ENCODE results near the gene RAVER1.

Gene RAVER1

DNA sequence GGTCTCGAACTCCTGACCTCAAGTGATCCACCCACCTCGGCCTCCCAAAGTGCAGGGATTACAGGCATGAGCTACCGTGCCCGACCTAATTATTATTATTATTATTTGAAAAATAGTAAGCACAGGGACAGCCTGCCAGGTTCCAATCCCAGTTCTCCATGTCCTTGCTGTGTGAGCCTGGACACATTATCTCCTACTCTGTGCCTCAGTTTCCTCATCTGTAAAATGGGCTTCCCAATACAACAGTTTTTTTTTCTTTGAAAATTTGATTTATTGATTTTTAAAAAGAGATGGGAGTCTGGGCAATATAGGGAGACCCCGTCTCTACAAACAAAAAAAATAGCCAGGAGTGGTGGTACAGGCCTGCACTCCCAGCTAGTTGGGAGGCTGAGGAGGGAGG is 27.0 kb downstream of the RAVER1 start:
- TF ChIP-seq, protein P1, sequence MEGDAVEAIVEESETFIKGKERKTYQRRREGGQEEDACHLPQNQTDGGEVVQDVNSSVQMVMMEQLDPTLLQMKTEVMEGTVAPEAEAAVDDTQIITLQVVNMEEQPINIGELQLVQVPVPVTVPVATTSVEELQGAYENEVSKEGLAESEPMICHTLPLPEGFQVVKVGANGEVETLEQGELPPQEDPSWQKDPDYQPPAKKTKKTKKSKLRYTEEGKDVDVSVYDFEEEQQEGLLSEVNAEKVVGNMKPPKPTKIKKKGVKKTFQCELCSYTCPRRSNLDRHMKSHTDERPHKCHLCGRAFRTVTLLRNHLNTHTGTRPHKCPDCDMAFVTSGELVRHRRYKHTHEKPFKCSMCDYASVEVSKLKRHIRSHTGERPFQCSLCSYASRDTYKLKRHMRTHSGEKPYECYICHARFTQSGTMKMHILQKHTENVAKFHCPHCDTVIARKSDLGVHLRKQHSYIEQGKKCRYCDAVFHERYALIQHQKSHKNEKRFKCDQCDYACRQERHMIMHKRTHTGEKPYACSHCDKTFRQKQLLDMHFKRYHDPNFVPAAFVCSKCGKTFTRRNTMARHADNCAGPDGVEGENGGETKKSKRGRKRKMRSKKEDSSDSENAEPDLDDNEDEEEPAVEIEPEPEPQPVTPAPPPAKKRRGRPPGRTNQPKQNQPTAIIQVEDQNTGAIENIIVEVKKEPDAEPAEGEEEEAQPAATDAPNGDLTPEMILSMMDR (IDR thresholded peaks at IDR 0.05; ENCODE audit: unreplicated experiment in 3 of 3), result no peak
- H3K36me3 Mint-ChIP-seq (ENCODE audit: low read depth), result peaks cover 6% of the 10 kb centered on the region
- no peaks in the 10 kb centered on the region for H3K4me1 Mint-ChIP-seq
- no peak overlapping the region for H3K4me3 Mint-ChIP-seq
- no peaks in the 10 kb centered on the region for H3K9me3 Mint-ChIP-seq
- H3K27me3 Mint-ChIP-seq (ENCODE audit: low read depth), result peaks cover 15% of the 10 kb centered on the region
- H3K27ac Mint-ChIP-seq, result no peak overlapping the region

DNA sequence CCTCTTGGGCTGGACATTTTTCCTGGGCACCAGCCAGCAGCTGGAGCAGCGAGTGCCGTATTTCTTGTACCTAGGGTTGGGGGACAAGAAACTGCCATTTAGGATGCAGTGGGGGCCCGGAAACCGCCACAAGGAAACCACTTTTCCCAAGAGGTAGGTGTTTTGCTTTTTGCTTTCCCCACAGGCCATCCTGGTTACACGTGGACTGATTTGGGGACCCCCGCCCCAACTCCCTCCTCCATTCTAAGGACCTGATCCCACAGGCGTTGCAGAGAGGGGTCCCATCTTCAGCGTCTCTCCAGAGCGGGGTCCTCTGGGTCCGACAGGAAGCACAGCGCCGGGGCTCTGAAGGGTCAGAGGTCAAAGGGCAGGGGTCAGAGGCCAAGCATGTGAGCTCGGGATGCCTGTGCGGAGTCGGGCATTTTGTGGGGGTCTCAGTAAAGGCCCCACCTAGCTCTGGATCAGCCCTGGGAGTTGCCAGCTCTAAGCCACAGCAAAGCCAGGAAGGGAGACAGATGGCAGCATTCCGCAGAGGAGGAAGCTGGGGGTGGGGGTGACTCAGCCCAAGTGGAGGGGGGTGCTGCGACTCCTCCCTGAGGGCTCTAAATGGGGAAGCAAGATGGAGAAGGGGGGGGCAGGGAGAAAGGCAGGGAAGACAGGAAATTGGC is 28.1 kb downstream of the RAVER1 start:
- TF ChIP-seq, protein P1 (IDR thresholded peaks at IDR 0.05; ENCODE audit: unreplicated experiment in 3 of 3), result no peak
- Mint-ChIP-seq H3K36me3 (ENCODE audit: low read depth) (peaks cover 6% of the 10 kb centered on the region), H3K27me3 (ENCODE audit: low read depth) (peaks cover 19% of the 10 kb centered on the region), H3K9me3 (no peaks in the 10 kb centered on the region), H3K4me3 (no peak overlapping the region), H3K4me1 (no peaks in the 10 kb centered on the region), H3K27ac (no peak overlapping the region)

DNA sequence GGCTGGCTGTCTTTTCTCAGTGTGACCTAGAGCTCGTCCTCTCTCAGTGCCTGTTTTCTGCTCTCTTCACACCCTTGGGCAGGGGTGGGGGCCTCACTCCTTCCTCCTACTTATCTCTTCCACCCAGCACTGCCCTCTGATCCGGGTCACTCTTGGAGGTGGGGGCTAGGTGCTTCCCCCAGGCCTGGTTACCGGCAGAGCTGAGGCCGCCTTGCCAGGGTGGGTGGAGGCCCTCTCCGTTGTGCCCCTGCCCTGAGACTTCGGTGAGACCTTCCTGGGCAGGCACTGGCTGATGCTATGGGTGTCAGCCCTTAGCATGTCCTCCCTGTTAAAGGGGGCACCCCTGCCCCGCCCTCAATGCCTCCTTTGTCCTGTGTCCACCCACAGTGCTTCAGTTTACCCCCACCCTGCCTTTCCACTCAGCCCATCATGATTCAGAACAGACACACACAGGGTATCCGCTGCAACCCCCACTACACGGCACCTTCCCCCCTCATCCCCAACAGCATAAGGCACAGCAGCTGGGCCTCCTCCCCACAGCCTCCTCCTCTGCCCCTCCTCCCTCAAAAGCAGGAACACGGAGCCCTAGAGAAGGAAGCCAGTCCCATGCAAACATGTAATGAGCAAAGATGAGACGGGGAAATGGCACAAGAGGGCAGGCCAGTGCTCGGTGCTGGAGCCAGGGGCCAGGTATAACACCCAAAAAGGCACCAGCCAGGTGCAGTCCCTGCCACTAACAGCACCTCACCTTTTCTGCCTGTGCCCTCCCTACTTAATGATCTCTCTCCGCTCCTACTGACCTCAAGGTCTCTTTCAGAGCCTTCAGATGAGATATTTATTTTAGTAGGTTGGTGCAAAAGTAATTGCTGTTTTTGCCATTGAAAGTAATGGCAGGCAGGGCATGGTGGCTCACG is 33.5 kb downstream of the RAVER1 start:
- Mint-ChIP-seq H3K4me3 (peak overlapping the region in 1 of 3 experiments; percentile 7), H3K36me3 (ENCODE audit: low read depth) (peaks cover 3% of the 10 kb centered on the region)
- TF ChIP-seq, protein P1 (IDR thresholded peaks at IDR 0.05; ENCODE audit: unreplicated experiment in 3 of 3), result no peak

DNA sequence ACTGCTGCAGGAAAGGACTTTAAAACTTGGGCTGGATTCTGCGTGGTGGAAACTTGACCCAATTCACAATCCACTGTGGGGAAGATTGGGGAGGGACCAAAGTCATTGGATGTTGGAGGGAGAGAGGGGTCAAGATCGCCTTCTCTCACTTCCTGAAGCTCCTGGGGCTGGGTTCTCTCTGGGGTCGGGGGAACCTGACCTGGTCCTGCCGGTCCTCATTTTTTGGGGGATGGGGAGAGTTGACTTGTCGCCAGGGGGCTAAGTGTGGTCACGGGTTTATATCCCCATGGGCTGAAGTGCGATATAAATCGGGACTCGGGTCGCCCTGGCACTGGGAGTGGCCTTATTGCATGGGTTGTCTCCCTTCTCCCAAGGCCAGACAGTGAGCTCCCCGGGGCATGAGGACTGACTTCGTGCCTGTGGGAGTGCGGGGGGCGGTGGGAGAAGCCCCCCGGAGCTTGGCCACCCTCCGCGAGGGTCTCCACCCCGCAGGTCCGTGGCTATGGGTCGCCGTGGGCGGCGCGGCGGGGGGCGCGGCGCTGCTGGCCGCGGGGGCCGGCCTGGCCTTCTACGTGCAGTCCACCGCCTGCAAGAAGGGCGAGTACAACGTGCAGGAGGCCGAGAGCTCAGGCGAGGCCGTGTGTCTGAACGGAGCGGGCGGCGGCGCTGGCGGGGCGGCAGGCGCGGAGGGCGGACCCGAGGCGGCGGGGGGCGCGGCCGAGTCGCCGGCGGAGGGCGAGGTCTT is 37.3 kb downstream of the RAVER1 start:
- Mint-ChIP-seq H3K27me3 (ENCODE audit: low read depth) (peaks cover 83% of the 10 kb centered on the region), H3K4me1 (peaks cover 9% of the 10 kb centered on the region), H3K9me3 (peaks cover 3% of the 10 kb centered on the region), H3K36me3 (ENCODE audit: low read depth) (no peaks in the 10 kb centered on the region), H3K27ac (no peak overlapping the region), H3K4me3 (peak overlapping the region; percentile 52 to 70 (median 59))
- TF ChIP-seq, protein P1 (IDR thresholded peaks at IDR 0.05; ENCODE audit: unreplicated experiment in 3 of 3), result no peak

More for the DNA sequence above, 33.5 kb downstream of the RAVER1 start:
- Mint-ChIP-seq H3K9me3 (no peaks in the 10 kb centered on the region), H3K4me1 (peaks cover 4% of the 10 kb centered on the region), H3K27ac (no peak overlapping the region), H3K27me3 (ENCODE audit: low read depth) (peaks cover 64% of the 10 kb centered on the region)

DNA sequence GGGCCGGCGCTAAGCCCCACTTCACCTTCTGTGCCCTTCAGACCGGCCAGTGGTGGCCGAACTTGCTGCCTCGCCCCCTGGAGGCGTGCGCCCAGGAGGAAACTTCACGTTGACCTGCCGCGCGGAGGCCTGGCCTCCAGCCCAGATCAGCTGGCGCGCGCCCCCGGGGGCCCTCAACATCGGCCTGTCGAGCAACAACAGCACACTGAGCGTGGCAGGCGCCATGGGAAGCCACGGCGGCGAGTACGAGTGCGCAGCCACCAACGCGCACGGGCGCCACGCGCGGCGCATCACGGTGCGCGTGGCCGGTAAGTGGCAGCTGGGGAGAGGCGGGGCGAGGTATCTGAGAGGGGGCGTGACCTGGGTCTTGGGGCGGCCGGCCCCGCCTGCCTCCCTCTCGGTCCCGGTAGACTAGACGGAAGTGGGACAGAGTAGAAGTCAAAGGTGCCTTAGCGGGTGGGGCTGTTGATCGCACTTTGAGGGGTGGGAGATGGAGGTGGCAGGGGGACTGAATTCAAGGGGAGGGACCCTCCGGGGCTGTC is 38.0 kb downstream of the RAVER1 start:
- Mint-ChIP-seq H3K4me1 (peaks cover 13% of the 10 kb centered on the region), H3K9me3 (peaks cover 3% of the 10 kb centered on the region), H3K4me3 (peak overlapping the region; percentile 52 to 70 (median 59)), H3K27me3 (ENCODE audit: low read depth) (peaks cover 89% of the 10 kb centered on the region), H3K27ac (no peak overlapping the region), H3K36me3 (ENCODE audit: low read depth) (no peaks in the 10 kb centered on the region)
- TF ChIP-seq, protein P1 (IDR thresholded peaks at IDR 0.05; ENCODE audit: unreplicated experiment in 3 of 3), result peak in 1 of 3 experiments; percentile 8
